BLaER1 treated with 17β-estradiol and CSF1 and Interleukin-3, amounts not matched to agents 10 nM and 100 nM (cell line): Measurements from ENCODE around the gene CCDC82.
"Not testable (repeated sequence)": the region's sequence is repeated elsewhere in the genome, so short reads cannot be mapped to it uniquely, and the experiment has no call there.

ENCODE experiments used
- H3K27ac ChIP-seq, 11 experiments: shearing (Covaris generic); formaldehyde crosslinking; 2 replicates each; pipeline ENCODE4 v1.8.1; 2022
- H3K27me3 ChIP-seq, 11 experiments: shearing (Covaris generic); formaldehyde crosslinking; 2 replicates each; pipeline ENCODE4 v1.8.1; 2022
- H3K36me3 ChIP-seq, 11 experiments: shearing (Covaris generic); formaldehyde crosslinking; 2 replicates each; pipeline ENCODE4 v1.8.1; 2022
- H3K4me1 ChIP-seq, 10 experiments: shearing (Covaris generic); formaldehyde crosslinking; 2 replicates each; pipeline ENCODE4 v1.8.1; 2022
- H3K4me2 ChIP-seq, 11 experiments: shearing (Covaris generic); formaldehyde crosslinking; 2 replicates each; pipeline ENCODE4 v1.8.1; 2022
- H3K4me3 ChIP-seq, 10 experiments: shearing (Covaris generic); formaldehyde crosslinking; 2 replicates each; pipeline ENCODE4 v1.8.1; 2022
- H3K9ac ChIP-seq, 11 experiments: shearing (Covaris generic); formaldehyde crosslinking; 2 replicates each; pipeline ENCODE4 v1.8.1; 2022
- H3K9me3 ChIP-seq, 11 experiments: shearing (Covaris generic); formaldehyde crosslinking; replicated peaks in 1 of 11; 2 replicates each; pipeline ENCODE4 v1.8.1; 2022
- H4K20me1 ChIP-seq, 11 experiments: shearing (Covaris generic); formaldehyde crosslinking; 2 replicates each; pipeline ENCODE4 v1.8.1; 2022
- Cebpa-rat ChIP-seq, 11 experiments: shearing (Covaris generic); IDR thresholded peaks; 2 replicates each; pipeline ENCODE4 v1.8.1; 2022

Gene CCDC82

DNA sequence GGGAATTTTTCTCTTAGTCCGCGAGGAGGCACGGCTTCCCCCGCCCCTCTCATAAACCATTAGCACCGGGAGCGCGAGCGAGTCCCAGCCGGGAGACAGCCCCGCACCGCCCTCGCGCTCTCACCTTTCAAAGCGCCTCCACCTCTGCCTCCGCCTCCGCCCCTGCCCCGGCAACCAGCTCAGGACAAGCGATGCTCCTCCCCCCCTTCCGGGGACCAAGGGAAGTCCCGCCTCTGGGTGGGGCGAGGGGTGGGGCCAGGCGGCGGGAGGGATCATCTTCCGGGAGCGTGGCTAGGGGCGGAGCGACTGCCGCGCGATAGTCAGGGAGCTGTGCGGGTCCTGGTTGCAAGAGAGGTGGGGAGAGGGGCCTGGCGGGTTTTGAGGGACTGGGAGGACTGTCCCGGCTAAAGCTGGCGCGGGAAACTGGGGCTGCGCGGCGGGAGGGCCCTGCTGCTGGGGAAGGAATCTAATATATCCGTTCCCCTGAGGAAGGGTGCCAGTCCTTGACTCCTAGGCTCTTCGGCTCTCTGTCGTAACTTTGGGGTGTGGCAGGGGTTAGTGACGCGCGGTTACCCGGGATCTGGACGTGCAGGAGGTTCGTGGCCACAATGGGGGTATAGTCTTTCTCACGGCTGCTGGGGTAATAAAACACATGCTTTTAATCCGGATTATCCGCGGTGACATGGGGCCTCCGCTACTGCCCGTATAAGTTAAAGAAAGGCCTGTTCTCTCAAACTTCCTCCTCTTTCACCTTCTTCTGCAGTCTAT lies at the start of gene CCDC82, which contains the start of gene JRKL:
CCDC82 (minus strand) TSS at position 193 of the 768 bp plus-strand sequence. CDS start 5,165 bp downstream, outside the sequence.
JRKL (plus strand) TSS at position 294 of the 768 bp plus-strand sequence. CDS start 637 bp downstream, outside the sequence.
- Histone ChIP-seq H3K27ac (peak within 1 kb of the TSS; percentile 79 to 90 (median 85)), H3K4me2 (peak within 1 kb of the TSS; percentile 83 to 96 (median 87)), H4K20me1 (peaks cover 0 to 24% (median 0%) of the 10 kb centered on the region in 11 experiments; a peak in 7 of 22 replicates), H3K4me3 (peak within 1 kb of the TSS; percentile 85 to 99 (median 92)), H3K4me1 (peaks cover 20 to 61% (median 26%) of the 10 kb centered on the region in 10 experiments), H3K27me3 (no peaks in the 10 kb centered on the region), H3K36me3 (peaks cover 0 to 23% (median 9%) of the 10 kb centered on the region in 11 experiments; a peak in 13 of 22 replicates), H3K9me3 (peaks cover 0 to 7% (median 0%) of the 10 kb centered on the region in 11 experiments; a peak in 4 of 22 replicates), H3K9ac (peak within 1 kb of the TSS; percentile 84 to 94 (median 87))
- no peak for TF ChIP-seq Cebpa-rat (IDR thresholded peaks at IDR 0.05)

DNA sequence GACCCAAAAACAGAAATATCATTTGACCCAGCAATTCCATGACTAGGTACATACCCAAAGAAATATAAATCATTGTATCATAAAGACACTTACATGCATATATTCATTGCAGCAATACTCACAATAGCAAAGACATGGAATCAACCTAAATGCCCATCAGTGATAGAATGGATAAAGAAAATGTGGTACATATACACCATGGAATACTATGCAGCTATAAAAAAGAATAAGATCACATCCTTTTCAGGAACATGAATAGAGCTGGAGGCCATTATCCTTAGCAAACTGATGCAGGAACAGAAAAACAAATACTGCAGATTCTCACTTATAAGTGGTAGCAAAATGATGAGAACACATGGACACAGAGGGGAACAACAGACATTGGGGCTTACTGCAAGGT lies 42.9 kb upstream of the CCDC82 start:
- H3K9me3 ChIP-seq, result peaks cover 0 to 17% (median 11%) of the 10 kb centered on the region in 11 experiments; a peak in 9 of 22 replicates
- not testable (repeated sequence) for H3K4me3 ChIP-seq, H3K27ac ChIP-seq, H4K20me1 ChIP-seq, H3K27me3 ChIP-seq, H3K9ac ChIP-seq, H3K4me1 ChIP-seq, H3K4me2 ChIP-seq, H3K36me3 ChIP-seq

DNA sequence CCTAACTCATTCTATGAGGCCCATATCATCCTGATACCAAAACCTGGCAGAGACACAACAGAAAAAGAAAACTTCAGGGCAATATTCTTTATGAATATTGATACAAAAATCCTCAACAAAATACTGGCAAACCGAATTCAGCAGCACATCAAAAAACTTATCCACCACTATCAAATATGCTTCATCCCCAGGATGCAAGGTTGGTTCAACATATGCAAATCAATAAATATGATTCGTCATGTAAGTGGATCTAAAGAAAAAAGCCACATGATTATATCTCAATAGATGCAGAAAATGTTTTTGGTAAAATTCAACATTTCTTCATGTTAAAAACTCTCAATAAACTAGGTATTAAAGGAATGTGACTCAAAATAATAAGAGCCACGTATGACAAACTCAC lies 41.0 kb upstream of the CCDC82 start:
- no peak overlapping the region for H3K4me2 ChIP-seq
- no peaks in the 10 kb centered on the region for H3K27me3 ChIP-seq
- peaks cover 0 to 17% (median 11%) of the 10 kb centered on the region in 11 experiments; a peak in 9 of 22 replicates for H3K9me3 ChIP-seq
- H3K9ac ChIP-seq, result no peak overlapping the region
- H3K4me1 ChIP-seq, result no peaks in the 10 kb centered on the region
- H3K4me3 ChIP-seq, result no peak overlapping the region
- no peak for TF ChIP-seq Cebpa-rat (IDR thresholded peaks at IDR 0.05)
- no peaks in the 10 kb centered on the region for H4K20me1 ChIP-seq
- no peak overlapping the region for H3K27ac ChIP-seq
- no peaks in the 10 kb centered on the region for H3K36me3 ChIP-seq

DNA sequence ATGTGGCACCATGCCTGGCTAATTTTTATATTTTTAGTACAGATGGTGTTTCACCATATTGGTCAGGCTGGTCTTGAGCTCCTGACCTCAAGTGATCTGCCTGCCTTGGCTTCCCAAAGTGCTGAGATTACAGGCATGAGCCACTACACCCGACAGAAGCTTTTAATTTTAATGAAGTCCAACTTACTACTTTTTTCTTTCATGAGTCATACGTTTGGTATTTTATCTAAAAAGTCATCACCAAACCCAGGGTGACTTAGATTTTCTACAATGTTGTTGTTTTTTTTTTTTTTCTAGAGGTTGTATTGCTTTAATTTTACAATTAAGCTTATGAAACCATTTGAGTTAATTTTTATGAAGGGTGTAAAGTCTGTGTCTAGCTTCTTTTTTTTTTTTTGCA lies 35.0 kb upstream of the CCDC82 start:
- Histone ChIP-seq H3K27ac (no peak overlapping the region), H3K9me3 (no peaks in the 10 kb centered on the region), H3K4me2 (no peak overlapping the region), H3K4me1 (no peaks in the 10 kb centered on the region), H4K20me1 (no peaks in the 10 kb centered on the region), H3K36me3 (no peaks in the 10 kb centered on the region), H3K27me3 (no peaks in the 10 kb centered on the region), H3K9ac (no peak overlapping the region), H3K4me3 (no peak overlapping the region)
- TF ChIP-seq Cebpa-rat (IDR thresholded peaks at IDR 0.05), result no peak

- Histone ChIP-seq H3K27ac (no peak overlapping the region), H4K20me1 (no peaks in the 10 kb centered on the region), H3K4me1 (no peaks in the 10 kb centered on the region), H3K4me3 (no peak overlapping the region), H3K27me3 (no peaks in the 10 kb centered on the region), H3K9ac (no peak overlapping the region), H3K36me3 (no peaks in the 10 kb centered on the region), H3K4me2 (no peak overlapping the region), H3K9me3 (no peaks in the 10 kb centered on the region)
- TF ChIP-seq Cebpa-rat (IDR thresholded peaks at IDR 0.05), result no peak
Measured at GRCh38 chr11:96413408-96413807, 23.7 kb upstream of the CCDC82 start.

DNA sequence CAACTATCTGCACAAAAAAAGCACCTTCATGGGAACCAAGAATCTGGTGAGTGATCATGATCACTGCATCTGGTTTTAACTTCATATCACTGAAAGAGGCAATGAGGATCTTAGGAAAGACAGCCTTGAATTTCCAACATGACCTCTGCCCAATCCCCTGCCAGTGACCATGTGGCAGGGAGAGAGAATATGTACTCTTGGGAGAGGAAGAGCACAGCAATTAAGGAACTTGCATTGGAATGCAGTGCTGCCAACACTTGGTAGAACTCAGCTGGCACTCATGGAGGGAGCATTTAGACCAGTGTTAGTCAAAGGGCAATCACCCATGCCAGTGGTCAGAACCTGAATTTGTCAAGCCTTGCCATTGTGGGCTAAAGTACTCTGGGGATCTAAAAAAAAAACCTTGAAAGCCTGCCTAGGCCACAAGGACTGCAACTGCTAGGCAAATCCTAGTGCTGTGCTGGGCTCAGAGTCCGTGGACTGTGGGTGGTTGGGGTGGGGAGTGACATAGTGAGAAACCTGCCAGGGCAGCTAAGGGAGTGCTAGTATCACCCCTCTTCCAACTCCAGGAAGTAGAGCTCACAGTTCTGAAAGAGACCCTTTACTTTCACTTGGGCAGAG lies 23.2 kb upstream of the CCDC82 start:
- Histone ChIP-seq H3K4me3 (no peak overlapping the region), H3K4me2 (no peak overlapping the region), H3K27ac (no peak overlapping the region), H4K20me1 (no peaks in the 10 kb centered on the region), H3K36me3 (no peaks in the 10 kb centered on the region), H3K9me3 (no peaks in the 10 kb centered on the region), H3K9ac (no peak overlapping the region), H3K27me3 (no peaks in the 10 kb centered on the region), H3K4me1 (no peaks in the 10 kb centered on the region)
- TF ChIP-seq Cebpa-rat (IDR thresholded peaks at IDR 0.05), result no peak

GRCh38 chr11:96411412-96411811 lies 21.7 kb upstream of the CCDC82 start:
- H4K20me1 ChIP-seq, H3K4me2 ChIP-seq, H3K27me3 ChIP-seq, H3K27ac ChIP-seq, H3K4me3 ChIP-seq, H3K9me3 ChIP-seq, H3K36me3 ChIP-seq, H3K4me1 ChIP-seq, H3K9ac ChIP-seq: not testable (repeated sequence)

GRCh38 chr11:96400697-96401096 lies 11.0 kb upstream of the CCDC82 start:
- peaks cover 0 to 9% (median 0%) of the 10 kb centered on the region in 10 experiments; a peak in 3 of 20 replicates for H3K4me1 ChIP-seq
- no peak for TF ChIP-seq Cebpa-rat (IDR thresholded peaks at IDR 0.05)
- H3K27ac ChIP-seq, result no peak overlapping the region
- H3K4me3 ChIP-seq, result no peak overlapping the region
- no peaks in the 10 kb centered on the region for H3K27me3 ChIP-seq
- 0 out of 22 replicates have a peak, but pooled peaks cover 0 to 8% (median 0%) of the 10 kb centered on the region in 11 experiments for H3K9me3 ChIP-seq
- H3K9ac ChIP-seq, result no peak overlapping the region
- no peaks in the 10 kb centered on the region for H4K20me1 ChIP-seq
- no peaks in the 10 kb centered on the region for H3K36me3 ChIP-seq
- no peak overlapping the region for H3K4me2 ChIP-seq

DNA sequence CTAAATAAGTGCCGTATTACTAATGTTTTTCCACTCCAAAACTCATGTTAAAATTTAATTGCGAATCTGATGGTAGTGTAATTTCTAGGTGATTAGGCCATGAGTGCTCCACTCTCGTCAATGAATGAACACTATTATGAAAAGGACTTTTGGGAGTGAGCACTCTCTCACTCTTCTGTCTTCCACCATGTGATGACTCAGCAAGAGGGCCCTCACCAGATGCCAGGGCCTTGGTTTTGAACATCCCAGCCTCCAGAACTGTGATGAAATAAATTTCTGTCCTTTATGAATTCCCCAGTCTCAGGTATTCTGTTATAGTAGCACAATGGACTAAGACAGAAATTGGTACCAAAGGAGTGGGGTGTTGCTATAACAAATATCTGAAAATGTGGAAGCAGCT lies 8.2 kb upstream of the CCDC82 start:
- Histone ChIP-seq H3K9me3 (0 out of 22 replicates have a peak, but pooled peaks cover 0 to 8% (median 0%) of the 10 kb centered on the region in 11 experiments), H3K27me3 (no peaks in the 10 kb centered on the region), H3K4me2 (no peak overlapping the region), H3K4me1 (peaks cover 0 to 11% (median under 1%) of the 10 kb centered on the region in 10 experiments; a peak in 7 of 20 replicates), H3K4me3 (no peak overlapping the region), H4K20me1 (peaks cover 0 to 8% (median 0%) of the 10 kb centered on the region in 11 experiments; a peak in 5 of 22 replicates), H3K9ac (no peak overlapping the region), H3K27ac (no peak overlapping the region), H3K36me3 (no peaks in the 10 kb centered on the region)
- TF ChIP-seq Cebpa-rat (IDR thresholded peaks at IDR 0.05), result no peak
